GM19239 (cell line): ENCODE results near the gene CDKN1C.

ENCODE experiments used
- DNase-seq: peaks from one replicate; pipeline ENCODE4 v3.0.0; 2011; ENCODE audit warnings: low spot score; ENCODE audit not compliant: insufficient read length
- FAIRE-seq: peaks from 2 replicates; lab custom pipeline; 2011; peaks lifted over from hg19 to GRCh38; lab: Jason Lieb, UNC

The CDKN1C gene

DNA sequence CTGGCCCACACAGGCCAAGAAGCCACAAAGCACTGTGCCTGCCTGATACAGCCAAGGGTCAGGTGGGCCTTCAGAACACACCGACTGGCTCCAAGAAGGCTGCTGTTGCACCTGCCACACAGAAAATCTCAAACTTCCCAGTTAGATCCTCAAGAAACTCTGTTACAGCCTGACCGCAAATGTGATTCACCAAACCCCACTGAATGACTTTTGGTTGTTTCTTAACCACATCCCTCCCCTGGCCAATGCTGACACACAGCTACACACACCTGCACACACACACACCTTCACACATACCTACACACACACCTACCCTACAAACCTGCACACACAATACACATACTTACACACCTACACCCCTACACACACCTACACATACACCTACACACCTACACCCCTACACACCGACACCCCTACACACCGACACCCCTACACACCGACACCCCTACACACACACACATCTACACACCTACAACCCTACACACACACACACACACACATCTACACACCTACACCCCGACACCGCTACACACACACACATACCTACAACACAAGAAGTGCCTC lies 31.5 kb downstream of the CDKN1C start:
- DNase-seq (no peak), FAIRE-seq (no peak)

DNA sequence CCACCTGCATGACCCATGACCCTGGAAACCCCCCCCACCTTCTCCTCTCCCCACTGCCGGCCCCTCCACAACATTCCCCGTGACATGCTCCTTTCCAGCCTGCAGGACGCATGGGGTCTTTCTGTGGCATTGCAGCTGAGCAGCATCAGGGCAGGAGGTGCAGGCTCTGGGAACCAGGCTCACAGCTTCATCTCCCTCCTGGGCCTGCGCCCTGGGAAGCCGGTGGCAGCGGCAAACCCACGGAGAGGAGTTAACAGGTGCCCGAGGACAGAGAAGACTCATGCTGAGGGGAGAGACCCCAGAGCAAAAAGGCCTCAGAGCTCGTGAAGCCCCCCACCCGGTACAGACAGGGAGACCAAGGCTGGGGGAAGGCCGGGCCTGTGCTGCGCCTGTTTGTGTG lies 32.2 kb downstream of the CDKN1C start:
- DNase-seq: no peak
- no peak for FAIRE-seq

DNA sequence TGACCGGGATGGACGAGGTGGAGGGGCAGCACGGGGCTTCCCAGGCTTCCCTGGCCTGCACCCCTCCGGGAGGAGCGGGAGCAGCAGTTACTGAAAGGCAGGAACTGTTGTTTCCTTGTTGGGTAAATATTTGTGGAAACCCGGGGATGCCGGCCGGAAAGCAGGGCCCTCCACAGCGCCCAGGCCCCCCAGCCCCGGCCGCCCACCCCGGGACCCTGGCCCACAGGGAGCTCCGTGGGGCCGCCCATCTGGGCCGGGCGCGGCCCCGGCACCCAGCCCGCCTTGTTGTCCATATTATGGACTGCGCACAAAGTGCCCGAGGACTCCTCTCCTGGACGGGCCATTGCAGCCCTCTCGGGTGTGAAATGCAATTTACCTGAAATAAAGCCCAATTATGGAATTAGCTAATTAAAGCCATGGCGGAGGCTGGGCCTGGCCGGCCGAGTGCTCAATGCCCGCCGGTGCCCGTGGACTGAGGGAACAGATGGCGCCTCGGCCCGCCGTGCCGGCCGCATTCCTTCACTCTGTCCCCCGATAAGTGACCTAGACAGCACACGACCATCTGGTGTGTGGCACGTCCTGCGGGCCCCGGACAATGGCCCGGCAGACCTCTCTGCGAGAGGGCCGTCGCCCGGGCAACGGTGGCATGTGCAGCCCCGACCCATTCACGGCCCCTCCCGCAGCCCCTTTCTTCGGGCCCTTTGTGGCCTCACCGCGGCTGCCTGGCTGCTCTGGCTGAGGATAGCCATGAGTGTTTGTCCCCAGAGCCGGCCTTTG lies 35.4 kb downstream of the CDKN1C start:
- DNase-seq (no peak), FAIRE-seq (no peak)

DNA sequence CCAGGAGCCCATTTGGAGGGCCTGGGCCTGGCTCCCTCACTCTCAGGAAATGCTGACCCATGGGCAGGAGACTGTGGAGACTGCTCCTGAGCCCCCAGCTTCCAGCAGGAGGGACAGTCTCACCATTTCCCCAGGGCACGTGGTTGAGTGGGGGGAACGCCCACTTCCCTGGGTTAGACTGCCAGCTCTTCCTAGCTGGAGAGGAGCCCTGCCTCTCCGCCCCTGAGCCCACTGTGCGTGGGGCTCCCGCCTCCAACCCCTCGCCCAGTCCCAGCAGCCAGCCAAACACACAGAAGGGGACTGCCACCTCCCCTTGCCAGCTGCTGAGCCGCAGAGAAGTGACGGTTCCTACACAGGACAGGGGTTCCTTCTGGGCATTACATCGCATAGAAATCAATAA lies 37.1 kb downstream of the CDKN1C start:
- no peak for DNase-seq
- no peak for FAIRE-seq

DNA sequence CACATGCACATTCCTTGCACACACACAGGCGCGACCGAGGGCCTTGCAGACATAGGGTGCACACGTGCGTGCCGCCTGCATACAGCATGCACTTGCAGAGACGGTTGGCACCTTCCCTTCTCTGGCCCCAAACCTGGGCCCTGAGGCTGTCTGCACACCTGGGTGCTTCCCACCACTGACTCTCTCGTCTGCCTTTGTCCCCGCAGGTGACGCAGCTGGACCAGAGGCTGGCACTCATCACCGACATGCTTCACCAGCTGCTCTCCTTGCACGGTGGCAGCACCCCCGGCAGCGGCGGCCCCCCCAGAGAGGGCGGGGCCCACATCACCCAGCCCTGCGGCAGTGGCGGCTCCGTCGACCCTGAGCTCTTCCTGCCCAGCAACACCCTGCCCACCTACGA lies 38.0 kb downstream of the CDKN1C start:
- DNase-seq: no peak
- no peak for FAIRE-seq

DNA sequence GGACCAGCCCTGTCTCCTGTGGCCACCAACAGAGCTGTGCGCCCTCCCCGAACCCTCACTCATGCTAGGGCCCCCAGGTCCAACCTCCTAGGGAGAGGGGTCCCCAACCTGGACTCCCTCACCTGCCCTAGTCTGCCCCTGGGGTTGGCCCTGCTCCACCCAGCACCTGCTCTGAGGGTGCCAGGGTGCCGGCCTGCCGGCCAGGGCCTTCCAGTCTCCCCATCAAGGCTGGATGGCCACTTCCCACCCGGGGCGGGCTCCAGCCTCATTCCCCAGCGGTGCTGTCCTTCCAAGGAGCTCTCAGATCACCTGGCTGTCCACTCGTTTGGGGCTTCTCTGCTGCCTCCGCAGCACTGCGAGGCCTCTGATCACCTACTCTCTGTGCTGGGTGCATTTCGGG lies 39.1 kb downstream of the CDKN1C start:
- no peak for DNase-seq
- no peak for FAIRE-seq

DNA sequence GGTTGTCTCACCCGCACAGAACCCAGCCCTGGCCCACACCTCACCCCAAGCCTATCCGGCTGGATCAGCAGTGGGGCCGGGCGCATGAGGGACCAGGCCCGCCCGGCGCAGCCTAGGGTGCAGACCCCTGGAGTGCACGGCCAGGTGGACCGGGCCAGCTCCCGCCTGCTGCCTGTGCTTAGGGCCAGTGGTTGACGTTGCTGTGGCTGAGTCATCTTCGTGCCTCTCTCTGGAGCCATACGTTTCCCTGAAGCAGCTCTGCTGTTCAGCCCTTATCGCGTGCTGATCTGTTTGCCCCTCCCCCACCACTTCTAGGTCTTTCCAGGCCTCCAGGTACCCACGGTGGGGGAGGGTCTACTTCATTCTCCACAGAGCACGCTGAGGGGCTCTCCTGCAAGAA lies 39.5 kb downstream of the CDKN1C start:
- no peak for DNase-seq
- no peak for FAIRE-seq

DNA sequence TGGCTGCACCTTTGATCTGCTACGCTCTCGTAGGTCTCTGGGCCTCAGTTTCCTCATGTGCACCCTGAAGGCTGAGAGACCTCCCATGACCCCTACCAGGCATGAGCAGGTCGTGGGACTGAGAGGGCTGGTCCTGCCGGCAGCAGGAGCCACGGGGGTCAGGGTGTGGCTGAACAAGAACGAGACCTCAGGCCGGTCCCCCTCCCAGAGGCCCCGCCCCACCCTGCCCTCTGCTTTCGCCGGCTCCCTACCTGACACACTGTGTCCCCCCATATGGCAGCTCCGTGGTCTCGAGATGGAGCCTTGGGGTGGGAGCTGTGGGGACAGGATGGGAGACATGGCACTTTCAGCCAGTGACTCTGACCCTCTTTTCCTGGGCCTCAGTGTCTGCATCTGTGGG lies 40.6 kb downstream of the CDKN1C start:
- DNase-seq: no peak
- no peak for FAIRE-seq

DNA sequence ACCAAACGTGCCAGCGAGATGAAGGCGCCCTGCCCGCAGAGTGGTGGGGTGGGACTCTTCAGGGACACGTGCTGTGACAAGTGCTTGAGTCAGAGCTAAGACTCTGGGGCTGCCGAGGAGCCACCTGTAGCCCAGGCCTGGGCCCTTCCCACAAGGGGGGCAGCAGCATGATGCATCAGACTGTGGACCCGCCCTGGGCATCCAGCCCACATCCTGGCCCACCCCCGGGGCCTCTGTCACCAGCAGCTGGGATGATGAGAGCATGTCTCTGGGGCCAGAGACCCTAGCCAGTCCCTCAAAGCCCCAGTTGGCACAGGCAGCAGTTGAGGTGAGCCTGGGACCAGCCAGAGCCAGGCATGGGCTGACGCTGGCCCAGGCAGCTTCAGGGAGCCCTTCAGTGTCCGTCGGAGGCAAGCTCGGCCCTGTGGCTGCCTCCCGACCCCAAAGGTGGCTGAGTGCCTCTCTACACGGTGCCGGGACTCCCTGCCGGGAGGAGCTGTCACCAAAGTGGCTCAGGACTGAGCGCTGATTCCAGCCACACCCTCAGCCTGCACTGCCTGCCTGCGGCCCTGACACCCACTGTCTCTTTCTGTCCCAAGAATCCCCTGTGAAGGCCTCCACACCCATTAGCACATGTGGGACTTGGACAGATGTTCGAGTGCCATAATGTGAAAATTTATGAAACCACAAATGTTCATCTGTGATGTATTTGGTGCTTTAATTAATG lies 41.3 kb downstream of the CDKN1C start:
- no peak for DNase-seq

DNA sequence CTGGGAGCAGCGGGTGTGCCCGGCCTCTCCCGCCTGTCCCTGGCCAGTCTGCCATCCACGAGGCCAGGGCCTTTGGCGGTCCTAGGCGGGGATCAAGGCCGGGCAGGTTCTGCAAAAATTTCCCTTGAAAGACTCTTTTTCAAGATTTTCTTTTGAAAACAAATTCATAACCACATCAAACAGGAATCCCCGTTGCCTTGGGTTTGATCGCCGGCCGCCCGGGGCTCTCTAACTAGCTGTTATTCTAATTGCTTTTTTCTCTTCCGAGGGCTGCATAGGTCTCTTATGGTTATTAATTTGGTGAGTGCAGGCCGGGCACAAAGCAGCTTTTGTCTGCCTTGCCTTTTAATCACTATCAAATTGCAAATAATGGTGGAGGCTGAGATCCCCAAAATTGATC lies 42.0 kb downstream of the CDKN1C start:
- DNase-seq: no peak
- no peak for FAIRE-seq

More for the DNA sequence above, 41.3 kb downstream of the CDKN1C start:
- no peak for FAIRE-seq

DNA sequence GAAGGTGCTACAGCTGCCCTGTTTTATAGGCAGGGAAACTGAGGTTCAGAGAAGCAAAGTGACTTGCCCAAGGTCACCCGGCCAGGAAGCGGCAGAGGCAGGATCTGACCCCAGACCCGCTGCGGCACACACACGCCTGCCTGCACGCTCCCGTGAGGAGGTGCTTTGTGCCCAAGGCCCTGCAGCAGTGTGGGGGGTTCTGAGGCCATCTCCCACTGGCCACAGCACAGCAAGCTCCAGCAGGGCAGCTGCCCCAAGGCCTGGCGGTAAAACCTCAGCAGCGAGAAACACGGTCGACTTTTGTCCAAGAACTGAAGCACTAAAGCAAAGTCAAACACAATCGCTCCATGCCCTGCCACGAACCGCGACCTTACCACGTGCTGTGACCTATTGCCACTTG lies 42.7 kb downstream of the CDKN1C start:
- FAIRE-seq: no peak

DNA sequence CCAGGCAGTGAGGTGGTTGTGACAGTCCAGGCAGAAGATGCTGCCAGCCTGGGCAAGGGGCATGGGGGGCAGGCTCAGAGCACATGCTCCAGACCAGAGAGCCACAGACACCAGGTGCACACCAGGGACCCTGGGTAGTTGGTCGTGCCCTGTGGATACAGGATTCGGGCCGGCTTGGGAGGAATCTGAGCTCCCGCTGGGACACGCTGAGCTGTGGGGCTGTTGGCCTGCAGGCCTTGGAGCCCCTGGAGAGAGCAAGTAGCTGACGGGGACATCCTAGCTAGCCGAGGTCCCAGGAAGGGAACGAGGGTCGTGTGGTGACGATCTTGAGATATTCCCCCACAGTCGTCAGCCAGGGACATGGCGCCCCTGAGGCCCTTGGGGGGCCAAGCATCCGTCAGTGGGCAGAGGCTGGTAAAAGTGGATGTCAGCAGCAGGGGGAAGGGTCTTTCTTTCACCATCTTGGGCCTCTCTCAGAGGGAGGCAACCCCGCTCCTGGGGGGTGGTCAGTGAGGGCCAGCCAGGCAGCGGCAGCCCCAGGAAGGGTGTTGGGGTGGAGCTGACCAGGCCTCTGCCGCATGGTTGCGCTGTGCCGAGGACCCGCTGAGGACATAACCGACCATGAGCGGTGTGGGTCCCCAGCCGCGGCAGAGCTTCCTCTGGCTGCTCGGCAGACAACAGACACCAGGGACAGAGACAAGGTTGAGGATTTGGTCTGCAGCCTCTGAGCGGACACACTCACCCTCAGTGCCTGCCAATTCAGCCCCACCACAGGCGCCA lies 44.0 kb downstream of the CDKN1C start:
- DNase-seq (no peak), FAIRE-seq (no peak)

More for the DNA sequence above, 42.7 kb downstream of the CDKN1C start:
- no peak for DNase-seq

DNA sequence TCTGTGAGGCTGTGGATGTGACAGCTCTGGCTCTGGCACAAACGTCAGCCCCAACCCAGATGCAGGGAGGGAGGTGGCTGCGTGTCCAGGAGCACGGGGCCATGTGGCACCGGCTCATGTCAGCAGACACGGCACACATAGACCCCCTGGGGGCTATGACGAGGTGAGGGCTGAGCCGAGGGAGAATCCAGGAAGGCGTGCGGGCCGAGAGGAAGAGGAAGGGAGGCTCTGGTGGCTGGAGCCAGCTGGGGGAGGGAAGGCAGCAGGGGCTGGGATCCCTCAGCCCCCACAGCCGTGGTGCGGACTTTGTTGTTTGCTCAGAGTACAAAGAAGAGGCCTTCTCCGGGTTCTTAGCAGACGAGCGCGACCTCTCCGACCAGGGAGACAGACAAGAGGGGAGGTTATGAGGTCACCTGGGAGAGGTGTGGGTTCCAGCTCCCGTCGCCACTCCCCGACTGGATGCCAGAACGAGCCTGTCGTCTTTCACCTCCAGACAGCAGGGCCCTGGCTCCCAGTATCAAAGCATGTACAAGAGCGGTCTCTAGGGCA lies 46.1 kb downstream of the CDKN1C start:
- no peak for DNase-seq
- no peak for FAIRE-seq

DNA sequence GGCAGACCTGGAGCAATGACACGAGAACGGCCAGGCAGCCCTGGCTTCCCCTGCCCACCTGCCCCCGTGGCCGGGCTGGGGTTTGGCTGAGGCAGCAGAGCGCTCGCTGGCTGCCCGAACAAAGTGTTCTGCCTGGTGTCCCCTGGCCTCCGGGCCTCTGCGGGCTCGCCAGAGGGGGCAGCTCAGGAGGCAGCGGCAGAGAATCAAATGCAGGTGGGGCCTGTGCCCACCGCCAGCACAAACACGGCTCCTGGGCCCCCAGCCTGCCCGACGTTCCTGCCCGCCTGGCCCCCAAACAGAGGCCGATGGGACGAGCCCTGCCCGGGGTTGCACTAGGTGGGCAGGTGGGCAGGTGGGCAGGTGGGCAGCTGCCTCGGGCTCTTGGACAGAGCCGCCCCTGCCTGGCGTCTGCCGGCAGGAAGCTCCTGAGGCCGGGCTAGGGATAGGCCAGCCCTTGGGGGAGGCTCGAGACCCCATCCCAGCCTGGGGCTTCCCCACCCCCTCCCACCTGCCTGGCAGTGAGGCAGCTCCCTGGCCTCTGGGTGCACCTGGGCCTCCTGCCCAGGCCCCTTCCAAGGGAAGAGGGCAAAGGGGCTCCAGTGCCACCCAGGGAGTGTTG lies 46.8 kb downstream of the CDKN1C start:
- no peak for FAIRE-seq
- no peak for DNase-seq

DNA sequence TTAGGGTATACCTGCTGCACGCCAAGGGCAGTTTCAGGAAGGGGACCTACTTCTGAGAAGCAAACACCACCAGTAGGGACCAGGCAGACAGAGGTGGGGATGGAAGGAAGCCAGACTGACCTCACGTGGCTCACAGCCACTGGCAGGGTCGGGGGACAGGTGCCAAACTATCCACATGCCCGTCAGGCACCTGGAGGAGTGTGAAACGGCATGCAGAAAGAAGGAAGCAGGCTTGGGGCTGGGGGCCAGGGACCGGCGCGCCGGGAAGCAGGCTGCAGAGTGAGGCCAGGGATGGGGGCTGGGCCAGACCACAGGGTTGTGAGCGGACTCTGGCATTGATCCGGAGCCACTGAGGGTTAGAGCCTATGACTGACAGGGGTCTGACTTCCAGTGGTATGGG lies 47.5 kb downstream of the CDKN1C start:
- DNase-seq: no peak
- FAIRE-seq: no peak

DNA sequence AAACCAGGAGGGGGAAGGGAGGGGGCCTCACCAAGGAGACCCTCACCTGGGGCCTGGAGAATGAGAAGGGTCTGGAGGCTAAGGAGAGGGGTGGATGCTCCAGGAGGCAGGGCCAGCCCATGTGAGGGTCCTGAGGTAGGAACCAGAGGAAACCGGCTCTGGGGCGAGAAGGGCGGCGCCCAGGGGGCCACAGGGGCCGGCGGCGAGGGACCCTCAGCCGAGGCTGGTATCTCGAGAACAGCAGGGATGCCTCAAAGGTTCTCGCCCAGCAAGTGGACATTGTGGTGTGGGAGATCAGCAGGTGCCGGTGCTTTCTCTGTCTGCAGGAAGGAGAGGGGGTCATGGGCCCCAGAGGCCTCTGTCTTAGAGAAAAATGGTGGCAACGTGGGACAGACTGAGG lies 47.9 kb downstream of the CDKN1C start:
- DNase-seq (no peak), FAIRE-seq (no peak)

DNA sequence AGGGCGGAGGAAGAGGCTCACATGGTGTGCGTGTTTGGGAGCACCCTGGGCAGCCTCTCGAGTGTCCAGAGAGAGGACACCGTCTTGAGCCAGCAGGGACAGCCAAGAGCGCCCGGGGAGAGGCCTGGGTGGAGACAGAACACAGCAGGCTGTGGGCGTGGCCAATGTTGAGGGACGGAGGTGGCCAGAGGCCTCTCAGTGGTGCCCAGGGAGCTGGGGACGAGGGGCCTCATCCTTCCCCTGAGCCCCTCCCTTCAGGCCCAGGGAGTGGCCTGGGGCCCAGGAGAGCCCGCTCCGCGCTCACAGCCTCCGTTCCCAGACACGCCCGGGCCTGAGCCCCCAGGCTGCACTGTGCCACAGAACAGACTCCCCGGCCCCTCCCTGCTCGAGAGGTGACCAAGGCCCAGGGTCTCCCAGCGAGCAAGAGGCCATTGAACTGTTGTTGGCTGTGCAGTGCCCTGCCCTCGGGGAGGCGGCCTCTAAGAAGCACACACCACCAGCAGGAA lies 48.4 kb downstream of the CDKN1C start:
- DNase-seq (no peak), FAIRE-seq (no peak)

DNA sequence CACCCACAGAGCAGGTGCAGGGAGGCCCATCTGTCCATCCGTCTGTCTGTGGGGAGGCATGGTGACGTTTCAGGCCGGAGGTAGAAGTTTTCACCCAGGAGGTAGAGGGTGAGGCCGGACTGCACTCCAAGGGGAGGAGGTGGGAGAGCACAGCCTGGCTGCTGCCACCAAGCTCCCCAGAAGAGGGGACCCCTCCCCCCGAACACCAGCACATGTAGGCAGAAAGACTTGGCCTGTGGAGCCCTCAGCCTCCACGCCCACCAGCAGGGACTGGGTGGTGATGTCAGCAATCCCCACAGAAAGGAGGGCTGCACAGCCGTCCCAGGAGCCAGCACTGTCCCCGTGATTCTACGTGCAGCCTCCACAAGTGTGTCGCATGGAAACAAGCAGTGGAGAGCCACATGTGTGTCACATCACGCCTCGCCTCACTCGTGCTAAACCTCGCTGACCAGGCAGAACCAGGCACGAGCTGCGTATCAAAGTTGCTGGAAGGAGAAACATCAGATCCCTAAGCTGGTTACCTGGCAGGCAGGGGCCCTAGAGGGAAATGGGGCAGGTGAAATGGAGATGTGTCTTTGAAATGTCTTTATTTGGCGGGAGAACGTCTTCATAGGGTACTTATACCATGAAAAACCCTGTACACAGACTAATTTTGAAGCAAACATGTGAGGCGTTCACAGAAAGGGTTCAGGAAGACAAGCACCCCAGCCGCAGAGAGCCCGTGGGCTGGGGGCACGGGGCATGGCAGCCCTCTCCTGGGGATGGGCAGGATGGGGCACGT lies 49.1 kb downstream of the CDKN1C start:
- FAIRE-seq (no peak), DNase-seq (no peak)

DNA sequence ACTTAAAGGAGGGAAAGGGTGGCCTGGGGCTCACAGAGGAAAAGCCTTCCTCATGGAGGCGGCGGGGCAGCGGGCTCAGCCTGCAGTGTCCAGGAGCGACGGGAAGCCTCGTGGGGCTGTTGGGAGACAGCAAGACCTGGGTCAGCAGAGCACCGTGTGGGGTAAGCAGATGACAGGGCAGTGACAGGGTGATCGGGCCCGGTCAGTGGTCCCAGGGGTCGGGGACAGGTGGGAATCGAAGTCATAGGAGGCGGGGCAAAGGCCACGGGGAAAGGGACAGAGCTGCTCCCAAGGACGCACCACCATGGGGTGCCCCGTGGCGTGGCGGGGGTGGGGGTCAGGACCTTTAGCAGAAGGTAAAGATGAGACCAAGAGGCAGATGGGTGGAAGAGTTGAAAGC lies 49.8 kb downstream of the CDKN1C start:
- no peak for FAIRE-seq
- DNase-seq: no peak
